ENCODE data around the gene PPFIA4.

GRCh38 chr1:203099805-203100515 is 73.7 kb downstream of the PPFIA4 start:
- no peak for TF ChIP-seq GTF2F1 (IDR thresholded peaks at IDR 0.05; ENCODE audit: low read depth, low read length)
- TF ChIP-seq, protein P1, sequence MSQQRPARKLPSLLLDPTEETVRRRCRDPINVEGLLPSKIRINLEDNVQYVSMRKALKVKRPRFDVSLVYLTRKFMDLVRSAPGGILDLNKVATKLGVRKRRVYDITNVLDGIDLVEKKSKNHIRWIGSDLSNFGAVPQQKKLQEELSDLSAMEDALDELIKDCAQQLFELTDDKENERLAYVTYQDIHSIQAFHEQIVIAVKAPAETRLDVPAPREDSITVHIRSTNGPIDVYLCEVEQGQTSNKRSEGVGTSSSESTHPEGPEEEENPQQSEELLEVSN (IDR thresholded peaks at IDR 0.05; ENCODE audit: borderline replicate concordance in 1 of 2, extremely low read depth in 1 of 2, insufficient read depth in 1 of 2, insufficient read length in 1 of 2, low read depth in 1 of 2, low read length in 1 of 2, poor library complexity in 1 of 2, severe bottlenecking in 1 of 2): no peak
